Fibroblast of lung (primary cell): ENCODE results near the gene SERPINB5. TPM values are rescaled to one million over a fixed set of nuclear protein-coding genes. Genes with fewer than 3 reads are reported as not detected.

Experiments used
- DNase-seq, 2 donors: peaks; one replicate each; pipeline versions ENCODE4 v3.0.0 to v3.0.0-alpha.2; 2010; ENCODE audit warnings: low read depth in 2 of 2
- H2AFZ ChIP-seq: 2 replicates; pipeline ENCODE4 v1.5.1; 2012; ENCODE audit warnings: low read length, control low read depth, inconsistent platforms
- H3K27ac ChIP-seq: 2 replicates; pipeline ENCODE4 v1.5.1; 2011; ENCODE audit warnings: low read length, control low read depth; ENCODE audit not compliant: insufficient read depth
- H3K27me3 ChIP-seq: 2 replicates; pipeline ENCODE4 v1.5.1; 2011; ENCODE audit warnings: mild to moderate bottlenecking, low read length; ENCODE audit not compliant: control insufficient read depth, insufficient read depth
- H3K36me3 ChIP-seq: 2 replicates; pipeline ENCODE4 v1.5.1; 2011; ENCODE audit warnings: low read length; ENCODE audit not compliant: control insufficient read depth, insufficient read depth
- H3K4me1 ChIP-seq: 2 replicates; pipeline ENCODE4 v1.5.1; 2011; ENCODE audit warnings: low read length; ENCODE audit not compliant: control insufficient read depth, insufficient read depth; ENCODE audit errors: extremely low read depth
- H3K4me2 ChIP-seq: 2 replicates; pipeline ENCODE4 v1.5.1; 2011; ENCODE audit warnings: low read length, control low read depth; ENCODE audit not compliant: insufficient read depth; ENCODE audit errors: extremely low read depth
- H3K4me3 ChIP-seq, 4 experiments: fragments of 200-600 bp in 1 of 4; sonication (generic) in 1 of 4; replicated peaks in 1 of 4; 2 replicates each; pipeline ENCODE4 v1.5.1; 2011 to 2016; ENCODE audit warnings: low read length in 4 of 4, low read depth in 3 of 4, mild to moderate bottlenecking in 3 of 4, control low read depth in 2 of 4, inconsistent platforms in 1 of 4, mixed read lengths in 1 of 4; ENCODE audit not compliant: insufficient read depth in 1 of 4; ENCODE audit errors: control extremely low read depth in 1 of 4
- H3K79me2 ChIP-seq: 2 replicates; pipeline ENCODE4 v1.5.1; 2012; ENCODE audit warnings: mild to moderate bottlenecking, low read length, inconsistent platforms; ENCODE audit not compliant: control insufficient read depth, insufficient read depth
- H3K9ac ChIP-seq: 2 replicates; pipeline ENCODE4 v1.5.1; 2011; ENCODE audit warnings: mild to moderate bottlenecking, low read length, control low read depth; ENCODE audit not compliant: insufficient read depth
- H3K9me3 ChIP-seq: 2 replicates; pipeline ENCODE4 v1.5.1; 2012; ENCODE audit warnings: low read depth, low read length; ENCODE audit not compliant: control insufficient read depth, insufficient read depth
- H4K20me1 ChIP-seq: 2 replicates; pipeline ENCODE4 v1.5.1; 2011; ENCODE audit warnings: low read length; ENCODE audit not compliant: control insufficient read depth, insufficient read depth; ENCODE audit errors: extremely low read depth
- CTCF ChIP-seq, 2 donors: IDR thresholded peaks in 1 of 2; conservative IDR thresholded peaks in 1 of 2; 1 replicate in 1 of 2; 2 replicates in 1 of 2; pipeline ENCODE4 v1.5.1; 2011 to 2012; ENCODE audit warnings: low read length in 2 of 2, control low read depth in 1 of 2, inconsistent platforms in 1 of 2, low read depth in 1 of 2, mild to moderate bottlenecking in 1 of 2
- EZH2 ChIP-seq: IDR thresholded peaks from 2 replicates; pipeline ENCODE4 v1.5.1; 2012; ENCODE audit warnings: low read length, control low read depth, mild to moderate bottlenecking; ENCODE audit errors: missing control alignments
- polyA plus RNA-seq, 2 donors: library from polyadenylated mRNA; depleted of rRNA in 1 of 2; stranded (reverse) in 1 of 2; unstranded in 1 of 2; fragments of >200 nt; gene quantifications; 2 replicates each; pipeline ENCODE4 v1.2.1, GENCODE V29; 2011 to 2012; ENCODE audit warnings: missing spikeins in 1 of 2
- total RNA-seq: library from RNA; depleted of rRNA; stranded (reverse); fragments of >200 nt; gene quantifications from 2 replicates; pipeline ENCODE4 v1.2.1, GENCODE V29; 2014

Gene SERPINB5
- total and polyA plus RNA-seq, 2 donors (not counting 1 experiment from before 2014, with no cell fraction given) = 0.05 TPM; not detected in 1

- Histone ChIP-seq H3K27me3 (peaks cover 3% of the 10 kb centered on the region), H3K79me2 (no peaks in the 10 kb centered on the region), H2AFZ (no peak overlapping the region), H4K20me1 (no peaks in the 10 kb centered on the region), H3K9me3 (no peaks in the 10 kb centered on the region), H3K4me2 (no peak overlapping the region), H3K36me3 (no peaks in the 10 kb centered on the region), H3K9ac (no peak overlapping the region), H3K4me1 (no peaks in the 10 kb centered on the region), H3K4me3 (no peak overlapping the region), H3K27ac (no peak overlapping the region)
- TF ChIP-seq CTCF (conservative IDR thresholded peaks at IDR 0.05 in 1 of 2, IDR thresholded peaks at IDR 0.05 in 1 of 2; ENCODE audit: low read depth in 1 of 2, low read length in 2 of 2) (no peak), EZH2 (no peak)
- peak in 1 of 2 donors; percentile 8 for DNase-seq
These were observed 16.1 kb downstream of the SERPINB5 start for GRCh38 chr18:63492851-63493250.

GRCh38 chr18:63495675-63496074 lies 18.9 kb downstream of the SERPINB5 start:
- Histone ChIP-seq H3K27me3 (peaks cover 3% of the 10 kb centered on the region), H3K4me1 (no peaks in the 10 kb centered on the region), H3K9ac (no peak overlapping the region), H3K9me3 (no peaks in the 10 kb centered on the region), H3K4me2 (no peak overlapping the region), H3K4me3 (no peak overlapping the region), H3K27ac (no peak overlapping the region), H3K36me3 (no peaks in the 10 kb centered on the region), H3K79me2 (no peaks in the 10 kb centered on the region), H4K20me1 (no peaks in the 10 kb centered on the region), H2AFZ (no peak overlapping the region)
- TF ChIP-seq CTCF (conservative IDR thresholded peaks at IDR 0.05 in 1 of 2, IDR thresholded peaks at IDR 0.05 in 1 of 2; ENCODE audit: low read depth in 1 of 2, low read length in 2 of 2) (no peak), EZH2 (no peak)
- DNase-seq = no peak

- Histone ChIP-seq H3K4me3 (no peak overlapping the region), H3K27me3 (no peaks in the 10 kb centered on the region), H3K36me3 (no peaks in the 10 kb centered on the region), H3K9me3 (no peaks in the 10 kb centered on the region), H3K4me1 (no peaks in the 10 kb centered on the region), H3K27ac (no peak overlapping the region), H3K79me2 (no peaks in the 10 kb centered on the region), H2AFZ (no peak overlapping the region), H3K9ac (no peak overlapping the region), H3K4me2 (no peak overlapping the region), H4K20me1 (no peaks in the 10 kb centered on the region)
- peak in 1 of 2 donors; percentile 18 for DNase-seq
- no peak for TF ChIP-seq EZH2
- TF ChIP-seq CTCF (conservative IDR thresholded peaks at IDR 0.05 in 1 of 2, IDR thresholded peaks at IDR 0.05 in 1 of 2; ENCODE audit: low read depth in 1 of 2, low read length in 2 of 2) = peak; percentile 60 to 68
These were observed 29.0 kb downstream of the SERPINB5 start for GRCh38 chr18:63505566-63506335.
